Activated CD4-positive, alpha-beta T cell treated with anti-CD3 and anti-CD28 coated beads for 24 hours (primary cell): ENCODE measurements around the gene CEP120.
"Not testable (repeated sequence)": the region's sequence is repeated elsewhere in the genome, so short reads cannot be mapped to it uniquely, and the experiment has no call there.

Source experiments
- DNase-seq, 2 donors: peaks; one replicate each; pipeline ENCODE4 v3.0.0-alpha.2; 2020; ENCODE audit warnings: low read depth in 2 of 2

The CEP120 gene

GRCh38 chr5:123423278-123424149, at the start of gene CEP120:
Gene CEP120, minus strand, starts transcription at chr5:123423403. Its CDS starts 405 bp downstream, at chr5:123422998.
- peak; percentile 90 to 93 for DNase-seq

- no peak for DNase-seq
Observed at GRCh38 chr5:123472150-123472924, 49.1 kb upstream of the CEP120 start.

GRCh38 chr5:123471385-123471784, 48.2 kb upstream of the CEP120 start:
- no peak for DNase-seq

- DNase-seq: not testable (repeated sequence)
Observed at GRCh38 chr5:123466839-123467238, 43.6 kb upstream of the CEP120 start.

GRCh38 chr5:123460296-123460729, 37.1 kb upstream of the CEP120 start:
- peak in 1 of 2 donors; percentile 23 for DNase-seq

- DNase-seq: not testable (repeated sequence)
Observed at GRCh38 chr5:123458994-123459393, 35.8 kb upstream of the CEP120 start.

- no peak for DNase-seq
Observed at GRCh38 chr5:123456242-123456641, 33.0 kb upstream of the CEP120 start.

- DNase-seq: no peak
Observed at GRCh38 chr5:123455640-123456039, 32.4 kb upstream of the CEP120 start.

GRCh38 chr5:123455095-123455494, 31.9 kb upstream of the CEP120 start:
- no peak for DNase-seq

- no peak for DNase-seq
Observed at GRCh38 chr5:123454259-123454911, 31.2 kb upstream of the CEP120 start.

- no peak for DNase-seq
Observed at GRCh38 chr5:123452401-123452800, 29.2 kb upstream of the CEP120 start.

- no peak for DNase-seq
Observed at GRCh38 chr5:123451047-123451446, 27.8 kb upstream of the CEP120 start.

GRCh38 chr5:123450640-123451039, 27.4 kb upstream of the CEP120 start:
- DNase-seq: no peak

GRCh38 chr5:123450114-123450513, 26.9 kb upstream of the CEP120 start:
- no peak for DNase-seq

- no peak for DNase-seq
Observed at GRCh38 chr5:123449424-123449974, 26.3 kb upstream of the CEP120 start.

- DNase-seq: no peak
Observed at GRCh38 chr5:123448743-123449142, 25.5 kb upstream of the CEP120 start.

- DNase-seq: no peak
Observed at GRCh38 chr5:123448017-123448617, 24.9 kb upstream of the CEP120 start.

- DNase-seq: no peak
Observed at GRCh38 chr5:123444016-123444415, 20.8 kb upstream of the CEP120 start.

- DNase-seq: no peak
Observed at GRCh38 chr5:123441408-123441807, 18.2 kb upstream of the CEP120 start.

- DNase-seq: no peak
Observed at GRCh38 chr5:123440456-123441181, 17.4 kb upstream of the CEP120 start.

GRCh38 chr5:123439709-123440108, 16.5 kb upstream of the CEP120 start:
- no peak for DNase-seq
